Astrocyte (in vitro differentiated cells and primary cell): ENCODE results near the gene PCDHGA8. TPM values are rescaled to one million over a fixed set of nuclear protein-coding genes. Genes with fewer than 3 reads are reported as not detected.

Experiments
- DNase-seq: peaks from one replicate; pipeline ENCODE4 v3.0.0-alpha.2; 2010; ENCODE audit warnings: low read depth
- FAIRE-seq: peaks from 2 replicates; lab custom pipeline; 2011; peaks lifted over from hg19 to GRCh38; lab: Jason Lieb, UNC
- H2AFZ ChIP-seq: 2 replicates; pipeline ENCODE4 v1.6.0; 2012; ENCODE audit warnings: low read depth, low read length, inconsistent platforms
- H3K27ac ChIP-seq: 2 replicates; pipeline ENCODE4 v1.5.1; 2011; ENCODE audit warnings: low read depth, low read length, inconsistent platforms
- H3K27me3 ChIP-seq: 2 replicates; pipeline ENCODE4 v1.6.0; 2011; ENCODE audit warnings: low read length, inconsistent platforms; ENCODE audit not compliant: insufficient read depth
- H3K36me3 ChIP-seq: 2 replicates; pipeline ENCODE4 v1.5.1; 2011; ENCODE audit warnings: low read length, inconsistent platforms; ENCODE audit not compliant: insufficient read depth
- H3K4me1 ChIP-seq: 2 replicates; pipeline ENCODE4 v1.5.1; 2011; ENCODE audit warnings: low read length, inconsistent platforms; ENCODE audit not compliant: insufficient read depth
- H3K4me2 ChIP-seq: 2 replicates; pipeline ENCODE4 v1.6.0; 2012; ENCODE audit warnings: low read length, inconsistent platforms
- H3K4me3 ChIP-seq: 2 replicates; pipeline ENCODE4 v1.5.1; 2011; ENCODE audit warnings: low read depth, mild to moderate bottlenecking, low read length, inconsistent platforms; ENCODE audit not compliant: insufficient read depth
- H3K79me2 ChIP-seq: 2 replicates; pipeline ENCODE4 v1.6.0; 2012; ENCODE audit warnings: mild to moderate bottlenecking, low read length, inconsistent platforms; ENCODE audit not compliant: insufficient read depth
- H3K9ac ChIP-seq: 2 replicates; pipeline ENCODE4 v1.6.0; 2012; ENCODE audit warnings: mild to moderate bottlenecking, low read length, inconsistent platforms
- H3K9me3 ChIP-seq: 2 replicates; pipeline ENCODE4 v1.5.1; 2012; ENCODE audit warnings: low read depth, mild to moderate bottlenecking, low read length, inconsistent platforms; ENCODE audit not compliant: insufficient read depth
- H4K20me1 ChIP-seq: 2 replicates; pipeline ENCODE4 v1.6.0; 2012; ENCODE audit warnings: low read length, inconsistent platforms; ENCODE audit not compliant: insufficient read depth
- H3K27ac Mint-ChIP-seq: one replicate; pipeline ENCODE4 v1.8.0; 2021; ENCODE audit warnings: mild to moderate bottlenecking, mixed read lengths; ENCODE audit not compliant: unreplicated experiment
- H3K27me3 Mint-ChIP-seq: one replicate; pipeline ENCODE4 v1.8.0; 2021; ENCODE audit warnings: low read depth, mixed read lengths; ENCODE audit not compliant: unreplicated experiment
- H3K36me3 Mint-ChIP-seq: one replicate; pipeline ENCODE4 v1.8.0; 2021; ENCODE audit warnings: low read depth, mixed read lengths; ENCODE audit not compliant: unreplicated experiment
- H3K4me1 Mint-ChIP-seq: one replicate; pipeline ENCODE4 v1.8.0; 2021; ENCODE audit warnings: low read depth, mixed read lengths; ENCODE audit not compliant: unreplicated experiment
- H3K4me3 Mint-ChIP-seq: one replicate; pipeline ENCODE4 v1.8.0; 2021; ENCODE audit warnings: mild to moderate bottlenecking, moderate library complexity, mixed read lengths; ENCODE audit not compliant: unreplicated experiment
- H3K9me3 Mint-ChIP-seq: one replicate; pipeline ENCODE4 v1.8.0; 2021; ENCODE audit warnings: mild to moderate bottlenecking, mixed read lengths; ENCODE audit not compliant: unreplicated experiment
- CTCF ChIP-seq: IDR thresholded peaks from 2 replicates; pipeline ENCODE4 v1.5.1; 2011; ENCODE audit warnings: low read depth, mild to moderate bottlenecking, inconsistent platforms, low read length, moderate library complexity; ENCODE audit not compliant: insufficient read depth
- EZH2 ChIP-seq: IDR thresholded peaks from 2 replicates; pipeline ENCODE4 v1.6.1; 2012; ENCODE audit warnings: mild to moderate bottlenecking, low read length, inconsistent platforms; ENCODE audit not compliant: insufficient read depth
- total RNA-seq: library from RNA; stranded (reverse); gene quantifications from 2 replicates; pipeline ENCODE4 v1.2.1, GENCODE V29; 2021

The PCDHGA8 gene
- total RNA-seq, 1 donor from 2014 or later: 1.0 TPM

- TF ChIP-seq CTCF: no peak
- TF ChIP-seq EZH2: no peak
- Histone ChIP-seq H3K9me3 (peaks cover 54% of the 10 kb centered on the region), H3K4me3 (peak within 1 kb of the TSS; percentile 28), H2AFZ (peak within 1 kb of the TSS; percentile 55), H3K27ac (no peak within 1 kb of the TSS), H3K27me3 (peaks cover 24% of the 10 kb centered on the region), H3K79me2 (no peaks in the 10 kb centered on the region), H3K36me3 (no peaks in the 10 kb centered on the region), H3K4me1 (no peaks in the 10 kb centered on the region), H3K4me2 (peak within 1 kb of the TSS; percentile 55), H4K20me1 (no peaks in the 10 kb centered on the region), H3K9ac (no peak within 1 kb of the TSS)
- DNase-seq (peak; percentile 4), FAIRE-seq (no peak)
- no peak within 1 kb of the TSS for H3K4me3 Mint-ChIP-seq
- H3K27me3 Mint-ChIP-seq: no peaks in the 10 kb centered on the region
- no peaks in the 10 kb centered on the region for H3K4me1 Mint-ChIP-seq
- peaks cover 29% of the 10 kb centered on the region for H3K9me3 Mint-ChIP-seq
- H3K27ac Mint-ChIP-seq: no peak within 1 kb of the TSS
- peaks cover 13% of the 10 kb centered on the region for H3K36me3 Mint-ChIP-seq
Measured at GRCh38 chr5:141363952-141364660, 28.3 kb upstream of the PCDHGA8 start, which contains the start of gene PCDHGA5. TSS of gene PCDHGA5 (plus strand) at chr5:141364162. CDS start at chr5:141364331, 169 bp downstream.

GRCh38 chr5:141366016-141366896 is 26.2 kb upstream of the PCDHGA8 start:
- Mint-ChIP-seq H3K4me3 (no peak overlapping the region), H3K9me3 (peaks cover 20% of the 10 kb centered on the region), H3K27me3 (no peaks in the 10 kb centered on the region), H3K4me1 (no peaks in the 10 kb centered on the region), H3K27ac (no peak overlapping the region), H3K36me3 (peaks cover 9% of the 10 kb centered on the region)
- Histone ChIP-seq H3K4me3 (no peak overlapping the region), H3K27me3 (peaks cover 18% of the 10 kb centered on the region), H4K20me1 (no peaks in the 10 kb centered on the region), H3K27ac (no peak overlapping the region), H2AFZ (no peak overlapping the region), H3K4me2 (no peak overlapping the region), H3K9me3 (peaks cover 52% of the 10 kb centered on the region), H3K36me3 (no peaks in the 10 kb centered on the region), H3K9ac (no peak overlapping the region), H3K4me1 (no peaks in the 10 kb centered on the region), H3K79me2 (no peaks in the 10 kb centered on the region)
- no peak for FAIRE-seq
- DNase-seq: no peak
- TF ChIP-seq CTCF (no peak), EZH2 (no peak)
